ENCODE results near the gene MORC4.

The MORC4 gene

DNA sequence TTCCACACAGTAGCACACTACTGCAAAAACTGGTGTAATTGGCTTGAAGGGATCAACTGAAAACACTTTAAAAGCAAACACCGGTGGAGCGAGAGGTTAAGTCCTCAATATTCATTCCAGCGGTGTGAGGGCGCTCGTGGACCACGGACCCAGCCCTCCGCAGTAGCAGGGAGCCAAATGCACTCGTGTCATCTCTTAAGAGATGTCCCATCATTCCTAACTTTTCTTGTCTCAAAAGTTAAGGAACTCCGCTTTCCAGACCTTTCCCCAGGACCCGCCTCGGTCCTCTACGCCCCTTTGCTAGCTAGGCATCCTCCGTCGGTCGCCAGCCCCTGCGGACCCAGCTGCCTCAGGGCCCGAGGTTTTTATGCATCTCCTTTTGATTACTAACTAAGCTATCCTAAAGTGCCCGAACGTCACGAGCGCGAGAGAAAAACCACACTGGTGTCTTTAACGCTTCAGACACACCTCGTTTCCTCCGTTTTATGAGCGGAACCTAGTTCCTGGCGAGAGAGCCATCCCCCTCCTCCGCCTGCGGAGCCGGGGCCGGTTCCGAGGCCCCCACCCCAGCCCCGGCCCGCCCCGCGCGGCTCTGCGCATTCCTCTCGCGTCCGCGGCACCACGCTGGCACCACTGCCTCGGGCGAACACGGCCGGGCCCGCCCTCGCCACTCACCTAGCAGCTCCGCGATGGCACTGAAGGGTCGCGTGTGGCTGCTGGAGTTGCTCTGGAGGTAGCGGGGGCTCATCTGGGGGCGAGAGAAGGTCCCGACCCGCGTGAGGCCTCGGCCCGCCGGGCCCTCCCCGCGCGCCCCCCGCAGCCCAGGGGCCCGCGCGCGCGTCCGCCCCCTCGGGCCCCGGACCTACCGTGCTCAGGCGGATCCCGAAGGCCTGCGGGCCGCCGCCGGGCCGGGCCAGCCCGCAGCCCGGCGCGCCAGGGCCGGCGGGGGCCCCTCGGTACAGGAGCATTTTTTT lies 723 bp downstream of the MORC4 start:
- no peaks in the 10 kb centered on the region for H3K36me3 ChIP-seq (ENCODE audit: control insufficient read depth, low read length)
- peak overlapping the region; percentile 77 for H3K4me2 ChIP-seq (ENCODE audit: low read length)
- H3K9me3 ChIP-seq (ENCODE audit: control insufficient read depth, insufficient read depth, low read length) = no peaks in the 10 kb centered on the region
- H3K79me2 ChIP-seq (ENCODE audit: control insufficient read depth, low read length) = no peaks in the 10 kb centered on the region
- H3F3A ChIP-seq (ENCODE audit: control insufficient read depth, insufficient read depth) = no peaks in the 10 kb centered on the region
- H4K20me1 ChIP-seq (ENCODE audit: control insufficient read depth, insufficient read depth, low read depth, low read length) = no peaks in the 10 kb centered on the region
- H3K27ac ChIP-seq (ENCODE audit: low read depth, low read length) = no peak overlapping the region
- TF ChIP-seq, protein P1, sequence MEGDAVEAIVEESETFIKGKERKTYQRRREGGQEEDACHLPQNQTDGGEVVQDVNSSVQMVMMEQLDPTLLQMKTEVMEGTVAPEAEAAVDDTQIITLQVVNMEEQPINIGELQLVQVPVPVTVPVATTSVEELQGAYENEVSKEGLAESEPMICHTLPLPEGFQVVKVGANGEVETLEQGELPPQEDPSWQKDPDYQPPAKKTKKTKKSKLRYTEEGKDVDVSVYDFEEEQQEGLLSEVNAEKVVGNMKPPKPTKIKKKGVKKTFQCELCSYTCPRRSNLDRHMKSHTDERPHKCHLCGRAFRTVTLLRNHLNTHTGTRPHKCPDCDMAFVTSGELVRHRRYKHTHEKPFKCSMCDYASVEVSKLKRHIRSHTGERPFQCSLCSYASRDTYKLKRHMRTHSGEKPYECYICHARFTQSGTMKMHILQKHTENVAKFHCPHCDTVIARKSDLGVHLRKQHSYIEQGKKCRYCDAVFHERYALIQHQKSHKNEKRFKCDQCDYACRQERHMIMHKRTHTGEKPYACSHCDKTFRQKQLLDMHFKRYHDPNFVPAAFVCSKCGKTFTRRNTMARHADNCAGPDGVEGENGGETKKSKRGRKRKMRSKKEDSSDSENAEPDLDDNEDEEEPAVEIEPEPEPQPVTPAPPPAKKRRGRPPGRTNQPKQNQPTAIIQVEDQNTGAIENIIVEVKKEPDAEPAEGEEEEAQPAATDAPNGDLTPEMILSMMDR (IDR thresholded peaks at IDR 0.05; ENCODE audit: low read depth, low read length, poor library complexity, severe bottlenecking) = peak; percentile 57
- TF ChIP-seq EZH2phosphoT487 (IDR thresholded peaks at IDR 0.05; ENCODE audit: borderline replicate concordance, low read length) = no peak
- H3K4me3 ChIP-seq (ENCODE audit: low read length) = peak overlapping the region; percentile 72
- H3K27me3 ChIP-seq (ENCODE audit: control insufficient read depth, low read length) = peaks cover 8% of the 10 kb centered on the region; the same call in 1 of the 2 replicates
- H3K4me1 ChIP-seq (ENCODE audit: control insufficient read depth, low read length) = peaks cover 4% of the 10 kb centered on the region; the same call in 1 of the 2 replicates
- no peaks in the 10 kb centered on the region for H3K9me2 ChIP-seq (replicated peaks; ENCODE audit: control insufficient read depth, low read length)

DNA sequence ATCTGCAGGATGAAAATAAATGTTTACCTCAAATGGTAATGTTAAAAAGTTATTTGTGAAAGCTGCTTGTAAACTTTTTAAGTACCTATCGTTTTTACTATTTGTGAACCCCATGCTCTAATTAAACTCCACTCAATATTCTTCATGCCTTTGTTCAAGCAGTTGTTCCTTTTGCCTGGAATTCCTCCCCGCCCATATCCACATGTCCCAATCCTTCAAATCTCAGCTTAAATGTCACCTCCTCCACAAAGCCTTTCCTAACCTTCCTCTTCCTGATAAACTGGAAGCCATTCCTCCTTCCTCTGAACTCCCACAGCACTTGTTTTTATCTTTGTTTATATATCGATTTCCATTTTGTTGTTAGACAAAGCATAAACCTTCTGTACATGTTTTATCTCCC lies 2.4 kb downstream of the MORC4 start:
- H3K4me1 ChIP-seq (ENCODE audit: control insufficient read depth, low read length) = peaks cover 4% of the 10 kb centered on the region; the same call in 1 of the 2 replicates
- H3K36me3 ChIP-seq (ENCODE audit: control insufficient read depth, low read length) = no peaks in the 10 kb centered on the region
- H3K4me2 ChIP-seq (ENCODE audit: low read length) = no peak overlapping the region
- H3F3A ChIP-seq (ENCODE audit: control insufficient read depth, insufficient read depth) = no peaks in the 10 kb centered on the region
- no peaks in the 10 kb centered on the region for H4K20me1 ChIP-seq (ENCODE audit: control insufficient read depth, insufficient read depth, low read depth, low read length)
- H3K27me3 ChIP-seq (ENCODE audit: control insufficient read depth, low read length) = peaks cover 8% of the 10 kb centered on the region; the same call in 1 of the 2 replicates
- no peak for TF ChIP-seq EZH2phosphoT487 (IDR thresholded peaks at IDR 0.05; ENCODE audit: borderline replicate concordance, low read length)
- TF ChIP-seq, protein P1 (IDR thresholded peaks at IDR 0.05; ENCODE audit: low read depth, low read length, poor library complexity, severe bottlenecking) = no peak
- H3K4me3 ChIP-seq (ENCODE audit: low read length) = no peak overlapping the region
- H3K9me3 ChIP-seq (ENCODE audit: control insufficient read depth, insufficient read depth, low read length) = no peaks in the 10 kb centered on the region
- H3K27ac ChIP-seq (ENCODE audit: low read depth, low read length) = no peak overlapping the region
- H3K9me2 ChIP-seq (replicated peaks; ENCODE audit: control insufficient read depth, low read length) = no peaks in the 10 kb centered on the region
- H3K79me2 ChIP-seq (ENCODE audit: control insufficient read depth, low read length) = no peaks in the 10 kb centered on the region

DNA sequence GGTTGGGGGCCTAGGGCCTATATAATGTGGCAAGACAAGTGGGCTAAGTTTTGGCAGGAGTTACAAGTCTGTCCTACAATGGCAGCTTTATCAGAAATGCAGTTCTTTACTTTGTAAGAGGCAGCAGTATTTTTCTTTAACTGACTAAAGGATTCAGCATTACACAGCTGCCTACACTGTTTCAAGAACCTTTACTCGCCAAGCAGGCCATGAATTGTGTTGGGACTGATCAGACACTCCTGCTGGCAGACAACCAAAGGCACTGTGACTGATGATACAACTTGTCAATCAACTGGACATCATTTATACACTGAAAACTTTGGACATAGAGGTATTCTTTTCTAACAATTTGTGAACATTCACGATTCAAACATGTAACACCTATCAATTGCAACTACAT lies 4.3 kb downstream of the MORC4 start:
- peaks cover 8% of the 10 kb centered on the region; the same call in 1 of the 2 replicates for H3K27me3 ChIP-seq (ENCODE audit: control insufficient read depth, low read length)
- peaks cover 4% of the 10 kb centered on the region; the same call in 1 of the 2 replicates for H3K4me1 ChIP-seq (ENCODE audit: control insufficient read depth, low read length)
- no peak for TF ChIP-seq EZH2phosphoT487 (IDR thresholded peaks at IDR 0.05; ENCODE audit: borderline replicate concordance, low read length)
- TF ChIP-seq, protein P1 (IDR thresholded peaks at IDR 0.05; ENCODE audit: low read depth, low read length, poor library complexity, severe bottlenecking) = no peak
- no peak overlapping the region for H3K4me2 ChIP-seq (ENCODE audit: low read length)
- H3K4me3 ChIP-seq (ENCODE audit: low read length) = no peak overlapping the region
- no peak overlapping the region for H3K27ac ChIP-seq (ENCODE audit: low read depth, low read length)
- H3K79me2 ChIP-seq (ENCODE audit: control insufficient read depth, low read length) = no peaks in the 10 kb centered on the region
- no peaks in the 10 kb centered on the region for H3K36me3 ChIP-seq (ENCODE audit: control insufficient read depth, low read length)
- H3K9me2 ChIP-seq (replicated peaks; ENCODE audit: control insufficient read depth, low read length) = no peaks in the 10 kb centered on the region
- no peaks in the 10 kb centered on the region for H4K20me1 ChIP-seq (ENCODE audit: control insufficient read depth, insufficient read depth, low read depth, low read length)
- no peaks in the 10 kb centered on the region for H3K9me3 ChIP-seq (ENCODE audit: control insufficient read depth, insufficient read depth, low read length)
- H3F3A ChIP-seq (ENCODE audit: control insufficient read depth, insufficient read depth) = no peaks in the 10 kb centered on the region

Data from DOHH2 (cell line).